ENCODE measurements around the gene WDFY3. TPM values are rescaled to one million over a fixed set of nuclear protein-coding genes. Genes with fewer than 3 reads are reported as not detected.

WDFY3 gene
- total and polyA plus RNA-seq, 9 of the 15 experiments (the other 6 are each of a cell fraction or from before 2014, with no cell fraction given), result 0.58 to 13.5 (median 9.4) TPM

- no peak for TF ChIP-seq FOXP4 (CRISPR knock-in tag; IDR thresholded peaks at IDR 0.05; ENCODE audit: borderline replicate concordance)
- no peak for TF ChIP-seq SPI1 (IDR thresholded peaks at IDR 0.05; ENCODE audit: borderline replicate concordance, low read depth, low read length)
- no peak for TF ChIP-seq ZNF696 (CRISPR knock-in tag; conservative IDR thresholded peaks at IDR 0.05)
- TF ChIP-seq SMAD1 (IDR thresholded peaks at IDR 0.05; ENCODE audit: low read depth, low read length, partially characterized antibody), result no peak
- no peak for TF ChIP-seq OTX1 (CRISPR knock-in tag; IDR thresholded peaks at IDR 0.05)
- no peak for TF ChIP-seq ZNF12 (CRISPR knock-in tag; IDR thresholded peaks at IDR 0.05)
- no peak for TF ChIP-seq MEF2A (IDR thresholded peaks at IDR 0.05; ENCODE audit: control insufficient read depth, low read depth, low read length)
- TF ChIP-seq SIN3A (IDR thresholded peaks at IDR 0.05; ENCODE audit: borderline replicate concordance in 2 of 2, control insufficient read depth in 1 of 2, low read depth in 2 of 2, low read length in 2 of 2), result no peak
- no peak for TF ChIP-seq HMGN3 (IDR thresholded peaks at IDR 0.05; ENCODE audit: borderline replicate concordance, extremely low read depth, insufficient read length, low read depth, low read length)
- TF ChIP-seq POLR2AphosphoS2 (IDR thresholded peaks at IDR 0.05; ENCODE audit: low read length), result no peak
- TF ChIP-seq ATF3 (IDR thresholded peaks at IDR 0.05), result 0 out of 2 replicates have a peak, but pooled peaks have one; percentile 36
- TF ChIP-seq ATF3 (CRISPR knock-in tag; conservative IDR thresholded peaks at IDR 0.05), result no peak
- TF ChIP-seq ZMIZ1 (IDR thresholded peaks at IDR 0.05; ENCODE audit: low read depth in 2 of 2, low read length in 2 of 2), result no peak
- TF ChIP-seq NCOA2 (IDR thresholded peaks at IDR 0.05; ENCODE audit: partially characterized antibody in 2 of 2), result no peak
- no peak for TF ChIP-seq ZNF57 (CRISPR knock-in tag; IDR thresholded peaks at IDR 0.05)
- 0 out of 2 replicates have a peak, but pooled peaks have one; percentile 27 for TF ChIP-seq ATF7 (IDR thresholded peaks at IDR 0.05)
- TF ChIP-seq NFE2L1 (tag; IDR thresholded peaks at IDR 0.05; ENCODE audit: borderline replicate concordance, low read depth), result no peak
- no peak for TF ChIP-seq EZH2 (IDR thresholded peaks at IDR 0.05; ENCODE audit: borderline replicate concordance, low read depth, low read length)
- TF ChIP-seq CREM (IDR thresholded peaks at IDR 0.05; ENCODE audit: low read depth), result 0 out of 2 replicates have a peak, but pooled peaks have one; percentile 43
- no peak for TF ChIP-seq JUN (IDR thresholded peaks at IDR 0.05; ENCODE audit: borderline replicate concordance, low read depth, low read length)
- no peak for TF ChIP-seq JUN (CRISPR knock-in tag; IDR thresholded peaks at IDR 0.05; ENCODE audit: borderline replicate concordance)
- no peak for TF ChIP-seq RUNX1 (IDR thresholded peaks at IDR 0.05; ENCODE audit: low read depth)
Observed at GRCh38 chr4:84875636-84876371, 90.7 kb downstream of the WDFY3 start (continued).
